K562 (cell line): ENCODE measurements around the gene CPE. TPM values are rescaled to one million over a fixed set of nuclear protein-coding genes. Genes with fewer than 3 reads are reported as not detected.
A peak's percentile ranks its signal among the peaks of the same experiment; 100 is the strongest.

Experiments
- ATAC-seq: fragments of 200-7000 bp; cut with Tn5 transposase; 3 replicates; pipeline ENCODE4 v1.9.1; 2020; ENCODE audit warnings: moderate library complexity
- BruUV-seq: library from RNA; stranded (reverse); fragments of 400-500 nt; replicated peaks from 2 replicates; lab custom pipeline; 2021; lab: Mats Ljungman, UMichigan
- CTCF ChIA-PET: fragments of 300-600 bp; formaldehyde crosslinking; extraction: SDS; loops from one replicate; lab custom pipeline; 2021; ENCODE audit warnings: low intra/inter-chr PET ratio; lab: Yijun Ruan, JAX
- POLR2A ChIA-PET: fragments of 300-600, 350-650 bp; sonication (Branson Sonifier 250); formaldehyde crosslinking; extraction: SDS; loops from one replicate; lab custom pipeline; 2021; ENCODE audit warnings: antibody characterized with exemption, inconsistent platforms; lab: Yijun Ruan, JAX
- DNase-seq, 4 experiments: peaks; one replicate each; pipeline versions ENCODE4 v3.0.0 to v3.0.0-alpha.2; 2011 to 2018; ENCODE audit warnings: low spot score in 3 of 4, mixed read lengths in 3 of 4; ENCODE audit errors: extremely low read depth in 1 of 4
- FAIRE-seq: peaks from 2 replicates; lab custom pipeline; 2011; peaks lifted over from hg19 to GRCh38; lab: Jason Lieb, UNC
- H2AFZ ChIP-seq: 2 replicates; pipeline ENCODE4 v1.6.0; 2011; ENCODE audit warnings: low read depth, low read length, control low read depth, inconsistent platforms
- H3K27ac ChIP-seq: fragments of 200-600 bp; 3 replicates; pipeline ENCODE4 v1.8.0; 2011; ENCODE audit warnings: low read depth, mild to moderate bottlenecking, control low read depth, inconsistent platforms, low read length, moderate library complexity, mixed read lengths; ENCODE audit errors: extremely low read depth
- H3K27me3 ChIP-seq, 2 experiments: fragments of 300-600 bp in 1 of 2; 2 replicates in 1 of 2; 3 replicates in 1 of 2; pipeline versions ENCODE4 v1.6.0 to v1.8.0; 2011; ENCODE audit warnings: inconsistent platforms in 2 of 2, low read length in 2 of 2, mild to moderate bottlenecking in 1 of 2, mixed read lengths in 1 of 2, moderate library complexity in 1 of 2; ENCODE audit not compliant: control insufficient read depth in 2 of 2, insufficient read depth in 2 of 2
- H3K36me3 ChIP-seq: fragments of 300-600 bp; 3 replicates; pipeline ENCODE4 v1.8.0; 2011; ENCODE audit warnings: mild to moderate bottlenecking, low read length, inconsistent platforms; ENCODE audit not compliant: control insufficient read depth, insufficient read depth
- H3K4me1 ChIP-seq, 2 experiments: fragments of 200-600 bp in 1 of 2; replicated peaks in 1 of 2; 2 replicates in 1 of 2; 3 replicates in 1 of 2; pipeline versions ENCODE4 v1.5.1 to v1.8.0; 2011; ENCODE audit warnings: inconsistent platforms in 2 of 2, low read length in 2 of 2, mild to moderate bottlenecking in 1 of 2, mixed read lengths in 1 of 2, moderate library complexity in 1 of 2; ENCODE audit not compliant: control insufficient read depth in 2 of 2, insufficient read depth in 2 of 2
- H3K4me2 ChIP-seq: 2 replicates; pipeline ENCODE4 v1.6.1; 2011; ENCODE audit warnings: low read length, control low read depth, inconsistent platforms, mixed read lengths; ENCODE audit not compliant: insufficient read depth
- H3K4me3 ChIP-seq: fragments of 200-600 bp; sonication (generic), shearing (Covaris generic); 2 replicates; pipeline ENCODE4 v1.5.1; 2016; ENCODE audit warnings: control low read depth, inconsistent platforms
- H3K79me2 ChIP-seq: fragments of 200-600 bp; 3 replicates; pipeline ENCODE4 v1.8.0; 2011; ENCODE audit warnings: low read length, inconsistent platforms; ENCODE audit not compliant: control insufficient read depth, insufficient read depth
- H3K9ac ChIP-seq, 2 experiments: 2 replicates each; pipeline versions ENCODE4 v1.6.0 to v1.6.1; 2011; ENCODE audit warnings: low read depth in 2 of 2, low read length in 2 of 2, control low read depth in 1 of 2, inconsistent platforms in 1 of 2, mild to moderate bottlenecking in 1 of 2, mixed read lengths in 1 of 2; ENCODE audit not compliant: insufficient read depth in 1 of 2
- H3K9me1 ChIP-seq: one replicate; pipeline ENCODE4 v1.6.0; 2011; ENCODE audit warnings: inconsistent platforms, mild to moderate bottlenecking, low read length, moderate library complexity; ENCODE audit not compliant: control insufficient read depth, insufficient read depth
- H3K9me3 ChIP-seq: replicated peaks from 2 replicates; pipeline ENCODE4 v1.5.1; 2011; ENCODE audit warnings: low read depth, low read length, inconsistent platforms; ENCODE audit not compliant: control insufficient read depth, insufficient read depth
- H4K20me1 ChIP-seq: replicated peaks from 2 replicates; pipeline ENCODE4 v1.6.1; 2011; ENCODE audit warnings: low read length, inconsistent platforms, mixed read lengths; ENCODE audit not compliant: control insufficient read depth, insufficient read depth
- ATF3 ChIP-seq, 2 experiments: fragments of 450-650 bp in 1 of 2; sonication (generic) in 1 of 2; formaldehyde crosslinking in 1 of 2; IDR thresholded peaks in 1 of 2; conservative IDR thresholded peaks in 1 of 2; 2 replicates each; pipeline versions ENCODE4 v1.6.1 to v1.8.1; 2016 to 2023; ENCODE audit warnings: mild to moderate bottlenecking in 2 of 2, moderate library complexity in 2 of 2, inconsistent platforms in 1 of 2, missing genetic modification reagents in 1 of 2
- CREB3L1 ChIP-seq: fragments of 450-650 bp; IDR thresholded peaks from 2 replicates; pipeline ENCODE4 v1.6.1; 2014; ENCODE audit warnings: low read depth, mild to moderate bottlenecking, moderate library complexity, borderline replicate concordance
- FOXA3 ChIP-seq, 2 experiments: fragments of 450-650 bp in 1 of 2; sonication (generic) in 1 of 2; formaldehyde crosslinking; IDR thresholded peaks in 1 of 2; conservative IDR thresholded peaks in 1 of 2; 2 replicates each; pipeline versions ENCODE4 v1.4.0 to v1.8.0; 2020 to 2022; ENCODE audit warnings: mild to moderate bottlenecking in 2 of 2, missing genetic modification reagents in 1 of 2
- FOXJ3 ChIP-seq: sonication (generic); formaldehyde crosslinking; IDR thresholded peaks from 2 replicates; pipeline ENCODE4 v1.4.0; 2020; ENCODE audit warnings: mild to moderate bottlenecking, missing genetic modification reagents
- HSF4 ChIP-seq: fragments of 250-450 bp; sonication (Bioruptor Pico); IDR thresholded peaks from 2 replicates; pipeline ENCODE4 v2.1.2; 2022; ENCODE audit warnings: mild to moderate bottlenecking, moderate library complexity, borderline replicate concordance
- KLF1 ChIP-seq: fragments of 450-650 bp; IDR thresholded peaks from 2 replicates; pipeline ENCODE4 v1.6.1; 2016; ENCODE audit warnings: missing genetic modification characterization, missing compliant biosample characterization
- NR2C1 ChIP-seq, 2 experiments: fragments of 450-650 bp; IDR thresholded peaks; 2 replicates each; pipeline ENCODE4 v1.6.1; 2017; ENCODE audit warnings: mild to moderate bottlenecking in 2 of 2, antibody characterized with exemption in 1 of 2, inconsistent platforms in 1 of 2, missing compliant biosample characterization in 1 of 2, missing genetic modification characterization in 1 of 2
- SNRNP70 ChIP-seq: fragments of 200-400 bp; formaldehyde crosslinking; optimal IDR thresholded peaks from 2 replicates; pipeline ENCODE3; 2017; ENCODE audit warnings: low read depth, low read length
- TEAD2 ChIP-seq: fragments of 450-650 bp; IDR thresholded peaks from 2 replicates; pipeline ENCODE4 v1.6.1; 2016; ENCODE audit warnings: missing genetic modification characterization, control low read depth, missing compliant biosample characterization
- UBTF ChIP-seq, 2 experiments: IDR thresholded peaks; 2 replicates each; pipeline ENCODE4 v1.6.1; 2012; ENCODE audit warnings: improper control_type of control experiment in 2 of 2, low read depth in 2 of 2, low read length in 2 of 2, borderline replicate concordance in 1 of 2
- ZKSCAN1 ChIP-seq: fragments of 150-350 bp; IDR thresholded peaks from 2 replicates; pipeline ENCODE4 v1.6.1; 2016; ENCODE audit warnings: low read depth, low read length
- ZNF79 ChIP-seq: fragments of 250-450 bp; sonication (Bioruptor Pico); IDR thresholded peaks from 2 replicates; pipeline ENCODE4 v1.4.0; 2020; ENCODE audit warnings: low read depth, mild to moderate bottlenecking, moderate library complexity
- ZSCAN29 ChIP-seq: fragments of 450-650 bp; IDR thresholded peaks from 2 replicates; pipeline ENCODE4 v1.6.1; 2017
- WGBS: fragments of 100-300 bp; shearing (Covaris generic); methylation state at CpG from one replicate; pipeline ENCODE4 v1.1.6; 2016; ENCODE audit warnings: low coverage, mixed read lengths; ENCODE audit not compliant: insufficient coverage; ENCODE audit errors: missing lambda C conversion rate; 5-methylcytosine and 5-hydroxymethylcytosine counted together
- in situ Hi-C: fragments of 300-500 bp; cut with MboI; formaldehyde crosslinking; loops from 4 replicates; pipeline ENCODE4 v1.15.0; 2018; ENCODE audit warnings: inconsistent platforms, mixed read lengths
- intact Hi-C: fragments of 100-400 bp; cut with micrococcal nuclease; formaldehyde crosslinking; loops from 2 replicates; pipeline ENCODE4 v1.14.2; 2022
- polyA plus RNA-seq, 8 experiments: library from polyadenylated mRNA; depleted of rRNA in 4 of 8; stranded (reverse) in 5 of 8; unstranded in 3 of 8; fragments of >200 nt; fragmentation: Nextera tagmentation in 2 of 8; fragmentation: Illumina TruSeq in 1 of 8; extraction: Ambion mirVana in 2 of 8; extraction: Trizol in 1 of 8; gene quantifications; 2 replicates each; pipeline versions ENCODE4 v1.2.1 to v1.2.3, GENCODE V29; 2011 to 2014; ENCODE audit warnings: inconsistent platforms in 1 of 8, missing spikeins in 1 of 8
- total RNA-seq, 7 experiments: library from RNA; depleted of rRNA in 6 of 7; stranded (reverse); fragments of >200 nt in 6 of 7; fragmentation: Illumina TruSeq in 2 of 7; extraction: Trizol in 2 of 7; gene quantifications; 2 replicates each; pipeline versions ENCODE4 v1.2.1 to v1.2.3, GENCODE V29; 2011 to 2021; ENCODE audit warnings: low replicate concordance in 1 of 7

The CPE gene
- total and polyA plus RNA-seq, 9 of the 15 experiments (the other 6 are each of a cell fraction or from before 2014, with no cell fraction given), result 0.04 to 0.16 (median 0.06) TPM; not detected in 4

GRCh38 chr4:165541851-165542459, 163.1 kb downstream of the CPE start (continued):
- TF ChIP-seq UBTF (IDR thresholded peaks at IDR 0.05; ENCODE audit: borderline replicate concordance in 1 of 2, low read depth in 2 of 2, low read length in 2 of 2) (no peak), ATF3 (IDR thresholded peaks at IDR 0.05) (peak; percentile 42; the same call in 1 of the 2 replicates), ATF3 (CRISPR knock-in tag; conservative IDR thresholded peaks at IDR 0.05) (no peak)

GRCh38 chr4:165542476-165542875, 163.7 kb downstream of the CPE start:
- Histone ChIP-seq H3K27ac (no peak overlapping the region), H3K9me3 (no peaks in the 10 kb centered on the region), H3K4me3 (no peak overlapping the region), H2AFZ (0 out of 2 replicates have a peak overlapping the region, but pooled peaks have one; percentile 47), H4K20me1 (no peaks in the 10 kb centered on the region), H3K9ac (no peak overlapping the region), H3K79me2 (no peaks in the 10 kb centered on the region), H3K4me1 (no peaks in the 10 kb centered on the region), H3K9me1 (no peaks in the 10 kb centered on the region), H3K36me3 (no peaks in the 10 kb centered on the region), H3K4me2 (no peak overlapping the region), H3K27me3 (no peaks in the 10 kb centered on the region)
- DNase-seq (no peak), FAIRE-seq (no peak), ATAC-seq (no peak)
- intact Hi-C loops, result no loop called here
- TF ChIP-seq ZNF79 (CRISPR knock-in tag) (no peak), KLF1 (tag) (no peak), FOXJ3 (CRISPR knock-in tag) (no peak), FOXA3 (CRISPR knock-in tag; conservative IDR thresholded peaks at IDR 0.05 in 1 of 2, IDR thresholded peaks at IDR 0.05 in 1 of 2) (no peak), NR2C1 (IDR thresholded peaks at IDR 0.05) (no peak), NR2C1 (tag; IDR thresholded peaks at IDR 0.05) (no peak), TEAD2 (no peak), ZKSCAN1 (no peak), HSF4 (CRISPR knock-in tag) (no peak), SNRNP70 (no peak), ZSCAN29 (no peak), CREB3L1 (no peak)
- CTCF ChIA-PET, result no interaction called here
- in situ Hi-C loops, result no loop called here
- POLR2A ChIA-PET, result no interaction called here
- WGBS, result 0% methylated on average over 2 of the region's 2 CpGs
- no TSS peak for BruUV-seq
